Small intestine (tissue), 7 donors: ENCODE measurements around the gene H19. TPM values are rescaled to one million over a fixed set of nuclear protein-coding genes. Genes with fewer than 3 reads are reported as not detected.
A peak's percentile ranks its signal among the peaks of the same experiment; 100 is the strongest.

ENCODE experiments used
- DNase-seq, 2 donors: peaks; one replicate each; pipeline versions ENCODE4 v3.0.0 to v3.0.0-alpha.2; 2013
- FAIRE-seq: peaks from 2 replicates; lab custom pipeline; 2012; peaks lifted over from hg19 to GRCh38; lab: Jason Lieb, UNC
- H3K27ac ChIP-seq, 3 donors: one replicate each; pipeline ENCODE4 v1.5.1; 2013; ENCODE audit warnings: low read length in 2 of 3, mild to moderate bottlenecking in 2 of 3, control low read depth in 1 of 3, inconsistent platforms in 1 of 3, low read depth in 1 of 3, moderate library complexity in 1 of 3
- H3K27me3 ChIP-seq, 3 donors: one replicate each; pipeline ENCODE4 v1.6.1; 2013; ENCODE audit warnings: low read length in 3 of 3, inconsistent platforms in 1 of 3; ENCODE audit not compliant: control insufficient read depth in 3 of 3, insufficient read depth in 3 of 3
- H3K36me3 ChIP-seq, 3 donors: one replicate each; pipeline ENCODE4 v1.6.1; 2013; ENCODE audit warnings: low read length in 3 of 3, inconsistent platforms in 1 of 3, low read depth in 1 of 3, mild to moderate bottlenecking in 1 of 3, moderate library complexity in 1 of 3; ENCODE audit not compliant: control insufficient read depth in 3 of 3, insufficient read depth in 2 of 3
- H3K4me1 ChIP-seq, 3 donors: one replicate each; pipeline ENCODE4 v1.6.1; 2013; ENCODE audit warnings: low read length in 2 of 3, inconsistent platforms in 1 of 3, low read depth in 1 of 3, mild to moderate bottlenecking in 1 of 3, moderate library complexity in 1 of 3; ENCODE audit not compliant: control insufficient read depth in 3 of 3, insufficient read depth in 2 of 3
- H3K4me3 ChIP-seq, 3 donors: one replicate each; pipeline ENCODE4 v1.5.1; 2013; ENCODE audit warnings: low read length in 3 of 3, control low read depth in 1 of 3, inconsistent platforms in 1 of 3, low read depth in 1 of 3, mild to moderate bottlenecking in 1 of 3, moderate library complexity in 1 of 3
- H3K9me3 ChIP-seq, 2 donors: one replicate each; pipeline ENCODE4 v1.6.1; 2013; ENCODE audit warnings: low read depth in 1 of 2, low read length in 1 of 2; ENCODE audit not compliant: control insufficient read depth in 2 of 2, insufficient read depth in 1 of 2
- WGBS, 3 donors: extraction: QIAGEN DNeasy Blood & Tissue Kit; methylation state at CpG; one replicate each; pipeline ENCODE4 v1.1.7; 2013; 5-methylcytosine and 5-hydroxymethylcytosine counted together
- polyA plus RNA-seq, 4 donors: library from polyadenylated mRNA; stranded (reverse) in 3 of 4; unstranded in 1 of 4; fragments of 200-250 nt in 3 of 4; fragments of 120-200 nt in 1 of 4; gene quantifications; one replicate each; pipeline versions ENCODE4 v1.2.1 to v1.2.3, GENCODE V29; 2013
- donor health status: healthy with polysubstance abuse.
- donor health status: control.
- donor health status: control.
- donor health status: Bipolar disorder and iron deficiency.
- donor health status: healthy.

The H19 gene
- polyA plus RNA-seq, 4 donors: 18.9 to 3,336 (median 28.3) TPM

GRCh38 chr11:1967641-1968225, 29.9 kb downstream of the H19 start:
- DNase-seq (no peak), FAIRE-seq (no peak)
- H3K27me3 ChIP-seq: no peaks in the 10 kb centered on the region
- no peaks in the 10 kb centered on the region for H3K4me1 ChIP-seq
- H3K36me3 ChIP-seq: no peaks in the 10 kb centered on the region
- WGBS, 3 donors: 47% methylated on average over 4 of the region's 21 CpGs; no CpG with 5 or more reads in 2 of the 3 donors
- no peak overlapping the region for H3K4me3 ChIP-seq
- no peaks in the 10 kb centered on the region for H3K9me3 ChIP-seq
- no peak overlapping the region for H3K27ac ChIP-seq

GRCh38 chr11:1966531-1966930, 31.1 kb downstream of the H19 start:
- H3K4me1 ChIP-seq: no peaks in the 10 kb centered on the region
- no peaks in the 10 kb centered on the region for H3K9me3 ChIP-seq
- no peak overlapping the region for H3K4me3 ChIP-seq
- no peak overlapping the region for H3K27ac ChIP-seq
- DNase-seq: no peak
- no peaks in the 10 kb centered on the region for H3K27me3 ChIP-seq
- 89 to 91% methylated on average over 3 to 8 of the region's 18 CpGs; no CpG with 5 or more reads in 1 of the 3 donors for WGBS, 3 donors
- no peak for FAIRE-seq
- H3K36me3 ChIP-seq: no peaks in the 10 kb centered on the region

GRCh38 chr11:1964955-1965354, 32.7 kb downstream of the H19 start:
- FAIRE-seq (no peak), DNase-seq (no peak)
- 86% methylated on average over 5 of the region's 20 CpGs; no CpG with 5 or more reads in 2 of the 3 donors for WGBS, 3 donors

DNA sequence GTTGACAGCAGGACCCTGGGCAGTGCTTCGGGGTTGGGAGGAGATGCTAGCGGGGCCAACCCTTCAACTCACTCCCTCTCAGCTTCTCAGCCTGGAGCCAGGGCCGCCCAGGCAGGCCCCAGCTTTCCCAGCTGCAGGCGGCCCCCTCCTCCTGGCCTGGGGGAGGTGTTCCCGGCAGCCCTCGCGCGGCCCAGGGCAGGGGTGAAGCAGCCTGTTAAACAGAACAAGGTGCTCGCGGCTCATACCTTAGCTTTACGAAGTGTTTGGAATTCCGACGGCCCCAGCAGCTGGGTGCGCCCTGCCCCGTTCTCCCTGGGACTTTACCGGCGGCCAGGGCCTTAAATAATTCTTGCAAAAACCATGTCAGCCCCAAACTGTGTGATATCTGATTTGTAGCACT, 33.3 kb downstream of the H19 start:
- no peak overlapping the region for H3K4me3 ChIP-seq
- no peaks in the 10 kb centered on the region for H3K36me3 ChIP-seq
- no peaks in the 10 kb centered on the region for H3K9me3 ChIP-seq
- WGBS, 3 donors: no CpG with 5 or more reads among the region's 17 CpGs
- no peak for DNase-seq
- H3K27ac ChIP-seq: no peak overlapping the region
- no peaks in the 10 kb centered on the region for H3K4me1 ChIP-seq
- no peak for FAIRE-seq
- H3K27me3 ChIP-seq: no peaks in the 10 kb centered on the region

More at GRCh38 chr11:1964955-1965354, 32.7 kb downstream of the H19 start:
- H3K36me3 ChIP-seq: no peaks in the 10 kb centered on the region
- H3K4me3 ChIP-seq: no peak overlapping the region
- no peaks in the 10 kb centered on the region for H3K27me3 ChIP-seq
- H3K9me3 ChIP-seq: no peaks in the 10 kb centered on the region
- H3K4me1 ChIP-seq: no peaks in the 10 kb centered on the region
- H3K27ac ChIP-seq: no peak overlapping the region

GRCh38 chr11:1963864-1964263, 33.8 kb downstream of the H19 start:
- DNase-seq: no peak
- H3K27ac ChIP-seq: no peak overlapping the region
- whole genome bisulfite sequencing, 3 donors: 85 to 100% methylated on average over 4 to 5 of the region's 20 CpGs; no CpG with 5 or more reads in 1 of the 3 donors
- H3K27me3 ChIP-seq: no peaks in the 10 kb centered on the region
- H3K4me3 ChIP-seq: no peak overlapping the region
- no peak for FAIRE-seq
- H3K4me1 ChIP-seq: no peaks in the 10 kb centered on the region
- H3K9me3 ChIP-seq: no peaks in the 10 kb centered on the region
- H3K36me3 ChIP-seq: no peaks in the 10 kb centered on the region

DNA sequence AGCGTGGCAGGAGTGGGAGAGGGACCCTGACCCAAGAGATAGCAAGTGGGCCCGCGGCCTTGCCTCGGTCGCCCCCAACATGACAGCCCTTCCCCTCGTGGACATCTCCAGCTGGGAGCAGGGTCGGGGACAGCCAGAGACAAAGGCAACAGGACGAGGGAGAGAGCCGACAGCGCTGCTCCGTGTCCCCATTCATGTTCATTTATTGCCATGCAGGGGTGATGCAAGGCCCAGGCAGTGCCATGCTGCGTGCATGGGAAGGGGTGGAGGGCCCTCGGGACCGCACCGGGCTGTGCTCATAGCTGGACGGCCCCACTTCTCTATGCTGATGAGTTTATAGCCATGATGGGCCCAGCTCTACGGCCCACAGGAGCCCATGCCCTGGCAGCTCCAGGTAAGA, 37.9 kb downstream of the H19 start:
- no peaks in the 10 kb centered on the region for H3K4me1 ChIP-seq
- H3K4me3 ChIP-seq: no peak overlapping the region
- H3K27ac ChIP-seq: no peak overlapping the region
- no peaks in the 10 kb centered on the region for H3K36me3 ChIP-seq
- DNase-seq (no peak), FAIRE-seq (no peak)
- H3K9me3 ChIP-seq: no peaks in the 10 kb centered on the region
- 80 to 88% methylated on average over 3 to 11 of the region's 17 CpGs; no CpG with 5 or more reads in 1 of the 3 donors for WGBS, 3 donors
- H3K27me3 ChIP-seq: no peaks in the 10 kb centered on the region

- FAIRE-seq (no peak), DNase-seq (no peak)
- Histone ChIP-seq H3K4me3 (no peak overlapping the region), H3K27me3 (no peaks in the 10 kb centered on the region), H3K27ac (no peak overlapping the region), H3K4me1 (no peaks in the 10 kb centered on the region), H3K36me3 (no peaks in the 10 kb centered on the region), H3K9me3 (no peaks in the 10 kb centered on the region)
- no CpG with 5 or more reads among the region's 18 CpGs for WGBS, 3 donors
Measured at GRCh38 chr11:1958367-1958766, 39.3 kb downstream of the H19 start.

DNA sequence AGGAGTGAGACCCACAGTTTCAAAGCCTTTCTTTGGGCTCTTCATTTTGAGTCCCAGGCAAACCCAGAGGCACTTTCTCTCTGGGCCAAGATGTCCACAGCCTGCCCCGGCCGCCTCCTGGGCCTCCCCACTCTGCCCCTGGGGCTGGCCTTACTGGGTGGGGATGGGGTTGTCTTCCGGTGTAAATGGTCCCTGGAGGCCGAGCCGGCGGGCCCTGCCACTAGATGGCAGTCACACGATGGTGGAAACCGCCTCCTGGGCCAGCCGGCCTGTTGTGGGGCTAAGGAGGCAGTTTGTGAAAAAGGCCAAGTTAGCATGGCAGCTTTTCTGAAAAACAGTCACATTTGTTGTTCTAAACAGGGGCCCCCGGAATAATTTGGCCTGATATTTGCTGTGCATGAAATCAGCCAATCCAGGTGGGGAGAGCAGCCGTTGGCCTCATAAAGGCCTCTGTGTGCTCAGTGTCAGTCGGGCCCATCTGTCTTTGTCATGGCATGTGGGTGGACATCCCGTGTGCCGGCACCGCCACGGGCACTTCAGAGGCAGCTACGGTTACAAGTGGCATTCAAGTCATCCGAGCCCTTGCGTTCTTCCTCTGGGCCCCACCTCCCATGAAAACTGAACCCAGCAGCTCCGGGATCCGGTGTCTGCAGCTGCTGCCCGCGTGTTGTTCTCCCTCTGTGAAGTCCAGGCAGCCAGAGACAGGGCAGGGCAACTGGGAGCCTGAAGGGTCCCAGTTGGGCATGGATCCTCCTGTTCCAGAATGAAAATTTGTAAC, 44.0 kb downstream of the H19 start:
- no peak for FAIRE-seq
- Histone ChIP-seq H3K9me3 (no peaks in the 10 kb centered on the region), H3K27ac (peak overlapping the region in 1 of 3 donors; percentile 46), H3K4me3 (no peak overlapping the region), H3K36me3 (no peaks in the 10 kb centered on the region), H3K4me1 (no peaks in the 10 kb centered on the region), H3K27me3 (no peaks in the 10 kb centered on the region)
- 42 to 70% methylated on average over 4 to 14 of the region's 23 CpGs; no CpG with 5 or more reads in 1 of the 3 donors for WGBS, 3 donors
- DNase-seq: no peak
